Activated CD4-positive, alpha-beta memory T cell treated with anti-CD3 and anti-CD28 coated beads for 36 hours (primary cell): Measurements from ENCODE around the gene ADCYAP1. TPM values are rescaled to one million over a fixed set of nuclear protein-coding genes. Genes with fewer than 3 reads are reported as not detected.

Experiments
- CTCF ChIA-PET: fragments of 350-600 bp; sonication (Branson Sonifier 250); formaldehyde crosslinking; loops from one replicate; lab custom pipeline; 2021; ENCODE audit warnings: antibody characterized with exemption, inconsistent platforms; lab: Charles Lee
- POLR2A ChIA-PET: fragments of 350-600 bp; sonication (Branson Sonifier 250); formaldehyde crosslinking; loops from one replicate; lab custom pipeline; 2021; ENCODE audit warnings: antibody characterized with exemption; lab: Charles Lee
- DNase-seq: peaks from one replicate; pipeline ENCODE4 v3.0.0-alpha.2; 2020
- H3K27ac Mint-ChIP-seq: one replicate; pipeline ENCODE4 v1.8.0; 2021; ENCODE audit warnings: mixed read lengths
- H3K27me3 Mint-ChIP-seq: one replicate; pipeline ENCODE4 v1.8.0; 2021; ENCODE audit warnings: mixed read lengths
- H3K36me3 Mint-ChIP-seq: one replicate; pipeline ENCODE4 v1.8.0; 2021; ENCODE audit warnings: mixed read lengths
- H3K4me1 Mint-ChIP-seq: one replicate; pipeline ENCODE4 v1.8.0; 2021; ENCODE audit warnings: low read depth, mixed read lengths
- H3K4me3 Mint-ChIP-seq: one replicate; pipeline ENCODE4 v1.8.0; 2021; ENCODE audit warnings: mild to moderate bottlenecking, mixed read lengths
- H3K9me3 Mint-ChIP-seq: one replicate; pipeline ENCODE4 v1.8.0; 2021; ENCODE audit warnings: mixed read lengths
- intact Hi-C: fragments of 100-400 bp; cut with micrococcal nuclease; formaldehyde crosslinking; loops from one replicate; pipeline ENCODE4 v1.15.1; 2023
- total RNA-seq, 2 experiments: library from RNA; stranded (reverse); gene quantifications; one replicate each; pipeline ENCODE4 v1.2.3, GENCODE V29; 2021

The ADCYAP1 gene
- total RNA-seq, 2 experiments from 2014 or later, result not detected

DNA sequence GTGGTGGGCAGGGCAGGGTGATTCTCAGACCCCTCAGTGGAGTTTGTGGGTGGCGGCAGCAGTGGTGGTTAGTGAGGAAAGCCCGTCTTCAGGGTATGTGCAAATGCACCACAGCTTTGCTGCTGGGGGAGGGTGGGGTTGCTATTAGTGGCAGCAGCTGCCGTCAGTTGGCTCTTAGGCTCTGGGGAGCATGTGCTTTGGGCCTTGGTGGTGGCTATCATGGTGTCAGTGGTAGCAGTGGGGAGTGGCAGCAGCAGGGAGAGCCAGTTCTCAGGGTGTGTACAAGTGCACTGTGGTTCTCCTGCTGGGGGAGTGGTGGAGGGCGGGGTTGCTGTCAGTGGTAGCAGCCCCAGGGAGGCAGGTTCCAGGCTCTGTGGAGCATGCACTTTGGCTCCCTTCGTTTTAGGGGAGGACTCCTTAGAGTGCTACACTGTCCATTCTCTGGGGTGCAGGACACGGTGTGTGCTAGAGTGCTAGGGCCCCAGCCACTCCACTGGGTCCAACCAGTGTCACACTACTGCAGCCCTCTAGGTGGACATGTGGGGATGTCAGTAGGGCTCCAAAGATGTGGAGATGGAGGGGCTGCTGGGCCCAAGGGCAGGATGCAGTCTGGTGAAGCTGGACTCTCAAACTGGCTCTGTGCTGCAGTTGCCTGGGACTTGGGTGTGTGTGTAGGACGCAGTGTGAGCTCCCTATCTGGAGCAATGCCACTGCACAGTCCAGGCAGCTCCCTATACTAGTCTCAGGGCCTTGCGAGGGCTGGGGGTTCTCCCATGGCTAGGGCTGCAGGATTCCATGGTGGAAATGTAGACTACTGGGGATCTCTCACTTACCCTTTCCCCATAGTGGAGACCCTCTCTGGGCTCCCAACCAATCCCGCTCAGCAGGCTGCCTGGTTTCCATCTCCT is 45.3 kb downstream of the ADCYAP1 start:
- ChIA-PET CTCF (no interaction called here), POLR2A (no interaction called here)
- intact Hi-C loops, result no loop called here
- Mint-ChIP-seq H3K27me3 (peaks cover 6% of the 10 kb centered on the region), H3K27ac (no peak overlapping the region), H3K4me3 (no peak overlapping the region), H3K36me3 (no peaks in the 10 kb centered on the region), H3K9me3 (no peaks in the 10 kb centered on the region), H3K4me1 (no peaks in the 10 kb centered on the region)
- no peak for DNase-seq

DNA sequence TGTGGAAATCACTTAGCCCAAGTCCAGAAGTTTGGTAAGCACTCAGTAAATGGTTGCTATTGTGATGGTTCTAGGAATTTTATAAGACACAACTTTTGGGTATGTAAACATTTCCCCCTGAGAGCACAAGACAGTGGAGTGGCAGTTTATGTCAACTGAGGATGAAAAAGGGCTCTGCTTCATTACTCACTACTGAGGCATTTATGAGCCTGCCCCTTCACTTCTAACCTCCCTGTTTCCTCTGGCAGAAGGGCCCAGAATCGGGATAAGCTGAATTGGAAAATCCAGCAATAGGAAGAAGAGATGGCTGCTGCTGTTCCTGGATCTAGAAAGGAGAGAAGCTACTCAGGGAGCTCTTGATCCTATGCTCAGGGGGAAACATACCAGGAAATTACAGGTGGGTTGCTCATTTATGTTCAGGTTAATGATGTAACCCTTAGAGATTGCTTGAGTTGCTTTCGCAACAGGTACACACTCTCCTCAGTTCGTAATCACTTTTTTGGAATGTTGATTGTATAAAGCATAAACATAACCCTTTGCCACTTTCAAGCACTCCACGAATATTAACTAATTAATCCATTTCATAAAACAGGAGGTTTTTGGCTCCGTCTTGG is 46.3 kb downstream of the ADCYAP1 start:
- ChIA-PET POLR2A (interaction anchor here (0.6 kb wide), 1 partner anchor 56 kb away, joined by 4 read pairs; no protein-coding TSS in a partner anchor), CTCF (interaction anchor here (0.6 kb wide), 1 partner anchor 11 kb away, joined by 4 read pairs; no protein-coding TSS in a partner anchor)
- peaks cover 7% of the 10 kb centered on the region for H3K27me3 Mint-ChIP-seq
- no peaks in the 10 kb centered on the region for H3K36me3 Mint-ChIP-seq
- H3K27ac Mint-ChIP-seq, result no peak overlapping the region
- DNase-seq, result no peak
- intact Hi-C loops, result no loop called here
- H3K4me1 Mint-ChIP-seq, result no peaks in the 10 kb centered on the region
- no peaks in the 10 kb centered on the region for H3K9me3 Mint-ChIP-seq
- H3K4me3 Mint-ChIP-seq, result no peak overlapping the region

DNA sequence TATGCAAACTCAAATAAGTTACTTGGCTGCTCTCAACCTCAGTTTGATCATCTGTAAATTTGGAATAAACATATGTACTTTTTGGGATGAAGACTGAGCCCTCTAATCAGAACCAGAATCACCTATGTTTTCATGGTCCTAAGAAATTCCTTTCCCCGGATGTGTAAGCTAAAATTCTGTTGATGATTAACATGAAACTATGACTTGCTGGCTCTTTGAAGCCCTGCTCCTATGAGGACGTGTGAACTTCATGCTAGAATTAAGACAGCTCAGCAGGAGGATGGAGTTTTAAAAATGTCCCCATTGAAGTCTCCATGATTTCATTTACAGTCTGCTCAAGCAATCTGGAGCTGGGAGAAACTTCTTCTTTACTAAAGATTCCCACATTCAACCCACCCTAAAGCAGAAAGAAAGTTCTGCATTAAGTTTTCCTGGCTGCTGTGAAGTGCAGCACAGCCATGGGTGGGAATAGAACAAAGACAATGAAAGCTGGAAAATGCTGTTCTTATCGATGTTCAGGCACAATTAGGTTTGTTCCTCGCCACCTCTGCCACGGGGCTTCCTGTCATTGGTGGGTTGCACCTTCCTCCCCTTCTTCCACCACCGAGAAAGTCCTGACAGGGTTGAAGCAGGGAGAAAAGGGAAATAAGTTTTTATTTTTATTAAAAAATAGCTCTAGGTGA is 50.9 kb downstream of the ADCYAP1 start:
- Mint-ChIP-seq H3K4me3 (no peak overlapping the region), H3K27ac (no peak overlapping the region), H3K27me3 (peaks cover 10% of the 10 kb centered on the region), H3K4me1 (no peaks in the 10 kb centered on the region), H3K36me3 (no peaks in the 10 kb centered on the region), H3K9me3 (no peaks in the 10 kb centered on the region)
- ChIA-PET POLR2A (no interaction called here), CTCF (interaction anchor here (0.9 to 2.1 kb wide), 2 partner anchors 8 to 91 kb away, joined by 4 to 6 read pairs; no protein-coding TSS in a partner anchor)
- no peak for DNase-seq
- intact Hi-C loops, result no loop called here

DNA sequence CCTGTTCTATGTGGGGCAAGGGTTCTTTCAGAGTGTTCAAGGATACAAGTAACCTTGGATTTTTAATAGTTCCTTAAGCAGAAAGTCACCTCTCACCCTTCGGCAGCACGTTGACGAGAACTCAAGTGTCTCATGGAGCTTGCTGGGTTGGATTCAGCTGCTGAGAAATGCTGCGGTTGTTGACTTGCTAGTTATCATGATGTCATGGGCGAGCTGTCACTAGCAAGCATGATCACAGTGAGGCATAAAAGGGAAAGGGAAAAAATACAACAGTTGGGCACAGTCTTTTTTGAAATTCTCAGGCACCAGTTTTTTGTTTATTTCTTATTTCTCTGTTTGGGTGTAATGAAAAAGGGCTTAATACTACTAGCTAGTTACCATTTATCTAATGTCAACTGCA is 53.2 kb downstream of the ADCYAP1 start:
- intact Hi-C loops, result no loop called here
- Mint-ChIP-seq H3K27me3 (peaks cover 9% of the 10 kb centered on the region), H3K9me3 (no peaks in the 10 kb centered on the region), H3K4me3 (no peak overlapping the region), H3K36me3 (no peaks in the 10 kb centered on the region), H3K4me1 (peaks cover 8% of the 10 kb centered on the region), H3K27ac (no peak overlapping the region)
- CTCF ChIA-PET, result no interaction called here
- POLR2A ChIA-PET, result no interaction called here
- DNase-seq, result no peak

- intact Hi-C loops, result no loop called here
- no peak overlapping the region for H3K27ac Mint-ChIP-seq
- H3K9me3 Mint-ChIP-seq, result no peaks in the 10 kb centered on the region
- POLR2A ChIA-PET, result no interaction called here
- peaks cover 15% of the 10 kb centered on the region for H3K27me3 Mint-ChIP-seq
- H3K4me3 Mint-ChIP-seq, result no peak overlapping the region
- CTCF ChIA-PET, result interaction anchor here (1.8 kb wide), 1 partner anchor 95 kb away, joined by 5 read pairs; no protein-coding TSS in a partner anchor
- no peak for DNase-seq
- H3K36me3 Mint-ChIP-seq, result no peaks in the 10 kb centered on the region
- peaks cover 8% of the 10 kb centered on the region for H3K4me1 Mint-ChIP-seq
Observed at GRCh38 chr18:959854-960253, 55.2 kb downstream of the ADCYAP1 start.

Other genes with a start within 250 kb of the ADCYAP1 start
- 100 to 1,000 TPM; 281 to 287 TPM for gene TYMS, start 247.2 kb upstream of the ADCYAP1 start, total RNA-seq
- 10 to 100 TPM; 59.1 to 61.2 TPM for gene ENOSF1, start 192.2 kb upstream of the ADCYAP1 start, total RNA-seq
- 10 to 100 TPM; 14.2 to 17.0 TPM for gene YES1, start 92.6 kb upstream of the ADCYAP1 start, total RNA-seq